ENCODE data around the gene CCZ1.
"Not testable (repeated sequence)": the region's sequence is repeated elsewhere in the genome, so short reads cannot be mapped to it uniquely, and the experiment has no call there.

CCZ1 gene

DNA sequence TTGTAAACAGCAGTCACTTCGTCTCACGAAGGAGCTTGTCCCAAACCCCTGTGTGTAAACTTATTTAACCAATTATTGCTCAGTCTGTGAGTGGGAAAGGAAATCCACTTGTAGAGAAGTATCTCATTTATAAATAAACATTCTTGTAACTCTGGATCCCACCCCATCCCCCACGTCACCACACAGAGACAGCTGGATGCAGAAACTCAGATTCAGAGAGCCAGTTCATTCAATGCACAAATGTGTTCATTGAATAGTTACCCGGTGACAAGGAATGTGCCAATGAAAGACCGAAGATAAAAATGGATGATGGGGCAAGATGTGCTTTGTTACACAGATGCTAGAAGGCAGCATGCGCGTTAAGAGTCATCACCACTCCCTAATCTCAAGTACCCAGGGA, 26.2 kb upstream of the CCZ1 start:
- Histone ChIP-seq H3K27ac (ENCODE audit: low read depth, low read length) (no peak overlapping the region), H3K27me3 (ENCODE audit: control insufficient read depth, insufficient read depth, low read length) (no peaks in the 10 kb centered on the region), H3K36me3 (ENCODE audit: control insufficient read depth, insufficient read depth, low read length) (no peaks in the 10 kb centered on the region), H3K4me3 (ENCODE audit: low read length) (no peak overlapping the region), H3K9ac (ENCODE audit: low read length) (no peak overlapping the region), H3K4me1 (ENCODE audit: control insufficient read depth, insufficient read depth, low read length) (no peaks in the 10 kb centered on the region)

DNA sequence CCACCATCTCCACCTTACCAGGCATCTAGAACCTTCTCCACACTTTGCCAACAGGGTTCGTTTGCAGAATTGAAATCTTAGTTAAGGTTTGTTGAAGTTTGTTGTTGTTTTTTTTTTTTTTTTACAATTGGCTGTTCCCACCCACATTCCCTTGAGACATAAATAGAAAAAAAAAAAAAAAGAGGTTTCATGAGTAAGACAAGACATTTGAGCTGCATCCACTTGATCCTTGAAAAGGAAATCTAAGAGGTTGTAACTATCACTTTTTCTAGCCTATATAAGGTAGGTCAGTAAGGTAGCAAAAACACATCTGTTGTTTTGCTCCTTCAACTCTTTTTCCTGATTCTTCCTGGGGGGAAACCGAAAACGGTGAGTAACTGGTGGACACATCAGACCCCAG, 18.9 kb upstream of the CCZ1 start:
- H3K4me1 ChIP-seq (ENCODE audit: control insufficient read depth, insufficient read depth, low read length); H3K4me3 ChIP-seq (ENCODE audit: low read length); H3K27ac ChIP-seq (ENCODE audit: low read depth, low read length); H3K9ac ChIP-seq (ENCODE audit: low read length); H3K36me3 ChIP-seq (ENCODE audit: control insufficient read depth, insufficient read depth, low read length); H3K27me3 ChIP-seq (ENCODE audit: control insufficient read depth, insufficient read depth, low read length): not testable (repeated sequence)

- H3K27ac ChIP-seq (ENCODE audit: low read depth, low read length); H3K4me3 ChIP-seq (ENCODE audit: low read length); H3K4me1 ChIP-seq (ENCODE audit: control insufficient read depth, insufficient read depth, low read length); H3K9ac ChIP-seq (ENCODE audit: low read length); H3K27me3 ChIP-seq (ENCODE audit: control insufficient read depth, insufficient read depth, low read length); H3K36me3 ChIP-seq (ENCODE audit: control insufficient read depth, insufficient read depth, low read length): not testable (repeated sequence)
Observed at GRCh38 chr7:5880106-5880505, 18.4 kb upstream of the CCZ1 start.

GRCh38 chr7:5884431-5884830, 14.1 kb upstream of the CCZ1 start:
- H3K4me1 ChIP-seq (ENCODE audit: control insufficient read depth, insufficient read depth, low read length); H3K9ac ChIP-seq (ENCODE audit: low read length); H3K36me3 ChIP-seq (ENCODE audit: control insufficient read depth, insufficient read depth, low read length); H3K4me3 ChIP-seq (ENCODE audit: low read length); H3K27ac ChIP-seq (ENCODE audit: low read depth, low read length); H3K27me3 ChIP-seq (ENCODE audit: control insufficient read depth, insufficient read depth, low read length): not testable (repeated sequence)

DNA sequence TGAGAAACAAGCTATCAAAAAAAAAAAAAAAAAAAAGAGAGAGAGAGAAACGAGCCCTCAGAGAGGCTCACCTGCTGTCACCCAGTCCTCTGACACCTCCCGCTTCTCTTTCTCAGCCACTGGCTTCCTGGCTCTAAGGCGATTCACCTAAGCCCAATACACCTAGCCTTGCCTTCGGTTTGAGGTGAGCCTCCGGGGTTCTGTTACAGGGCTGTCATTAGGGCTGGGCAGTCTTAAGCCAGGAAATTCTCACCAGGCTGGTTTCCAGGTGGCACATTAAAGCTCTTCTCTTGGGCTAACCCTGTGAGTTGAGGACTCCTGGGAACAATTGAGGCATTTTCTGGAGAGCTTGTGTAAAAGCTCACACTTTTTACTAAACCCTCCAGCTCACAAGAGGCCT, 10.5 kb upstream of the CCZ1 start:
- not testable (repeated sequence) for H3K27ac ChIP-seq (ENCODE audit: low read depth, low read length); H3K36me3 ChIP-seq (ENCODE audit: control insufficient read depth, insufficient read depth, low read length); H3K4me1 ChIP-seq (ENCODE audit: control insufficient read depth, insufficient read depth, low read length); H3K4me3 ChIP-seq (ENCODE audit: low read length); H3K9ac ChIP-seq (ENCODE audit: low read length); H3K27me3 ChIP-seq (ENCODE audit: control insufficient read depth, insufficient read depth, low read length)

- H3K27me3 ChIP-seq (ENCODE audit: control insufficient read depth, insufficient read depth, low read length); H3K4me3 ChIP-seq (ENCODE audit: low read length); H3K4me1 ChIP-seq (ENCODE audit: control insufficient read depth, insufficient read depth, low read length); H3K9ac ChIP-seq (ENCODE audit: low read length); H3K36me3 ChIP-seq (ENCODE audit: control insufficient read depth, insufficient read depth, low read length); H3K27ac ChIP-seq (ENCODE audit: low read depth, low read length): not testable (repeated sequence)
Observed at GRCh38 chr7:5890244-5890643, 8.3 kb upstream of the CCZ1 start.

GRCh38 chr7:5892498-5892897, 6.0 kb upstream of the CCZ1 start:
- Histone ChIP-seq H3K9ac (ENCODE audit: low read length) (no peak overlapping the region), H3K4me1 (ENCODE audit: control insufficient read depth, insufficient read depth, low read length) (no peaks in the 10 kb centered on the region), H3K36me3 (ENCODE audit: control insufficient read depth, insufficient read depth, low read length) (no peaks in the 10 kb centered on the region), H3K27me3 (ENCODE audit: control insufficient read depth, insufficient read depth, low read length) (no peaks in the 10 kb centered on the region), H3K27ac (ENCODE audit: low read depth, low read length) (no peak overlapping the region), H3K4me3 (ENCODE audit: low read length) (no peak overlapping the region)

- H3K9ac ChIP-seq (ENCODE audit: low read length); H3K4me3 ChIP-seq (ENCODE audit: low read length); H3K27ac ChIP-seq (ENCODE audit: low read depth, low read length); H3K4me1 ChIP-seq (ENCODE audit: control insufficient read depth, insufficient read depth, low read length); H3K36me3 ChIP-seq (ENCODE audit: control insufficient read depth, insufficient read depth, low read length); H3K27me3 ChIP-seq (ENCODE audit: control insufficient read depth, insufficient read depth, low read length): not testable (repeated sequence)
Observed at GRCh38 chr7:5897369-5897919, 1.1 kb upstream of the CCZ1 start.

DNA sequence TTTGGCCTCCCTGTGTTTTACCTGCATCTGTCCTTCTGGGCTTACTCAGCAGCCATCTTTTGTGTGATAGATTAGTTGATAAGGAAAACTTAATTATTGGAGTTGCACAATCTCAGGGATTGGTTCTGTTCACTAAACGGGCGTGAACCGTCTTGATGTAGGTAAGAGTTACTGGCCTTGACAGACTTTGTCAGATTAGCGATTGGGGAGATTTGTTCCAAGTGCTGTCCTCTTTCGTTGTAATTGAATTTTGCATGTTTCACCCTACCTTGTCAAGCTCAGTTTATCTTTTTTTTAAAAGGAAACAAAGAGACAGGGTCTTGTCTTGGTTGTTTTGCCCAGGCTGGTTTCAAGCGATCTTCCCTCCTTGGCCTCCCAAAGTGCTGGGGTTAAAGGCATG, 4.5 kb downstream of the CCZ1 start:
- H3K9ac ChIP-seq (ENCODE audit: low read length); H3K36me3 ChIP-seq (ENCODE audit: control insufficient read depth, insufficient read depth, low read length); H3K27me3 ChIP-seq (ENCODE audit: control insufficient read depth, insufficient read depth, low read length); H3K27ac ChIP-seq (ENCODE audit: low read depth, low read length); H3K4me1 ChIP-seq (ENCODE audit: control insufficient read depth, insufficient read depth, low read length); H3K4me3 ChIP-seq (ENCODE audit: low read length): not testable (repeated sequence)

- not testable (repeated sequence) for H3K9ac ChIP-seq (ENCODE audit: low read length); H3K4me3 ChIP-seq (ENCODE audit: low read length); H3K27me3 ChIP-seq (ENCODE audit: control insufficient read depth, insufficient read depth, low read length); H3K27ac ChIP-seq (ENCODE audit: low read depth, low read length); H3K4me1 ChIP-seq (ENCODE audit: control insufficient read depth, insufficient read depth, low read length); H3K36me3 ChIP-seq (ENCODE audit: control insufficient read depth, insufficient read depth, low read length)
Observed at GRCh38 chr7:5904726-5905125, 6.2 kb downstream of the CCZ1 start.

- not testable (repeated sequence) for H3K36me3 ChIP-seq (ENCODE audit: control insufficient read depth, insufficient read depth, low read length); H3K4me3 ChIP-seq (ENCODE audit: low read length); H3K27me3 ChIP-seq (ENCODE audit: control insufficient read depth, insufficient read depth, low read length); H3K27ac ChIP-seq (ENCODE audit: low read depth, low read length); H3K9ac ChIP-seq (ENCODE audit: low read length); H3K4me1 ChIP-seq (ENCODE audit: control insufficient read depth, insufficient read depth, low read length)
Observed at GRCh38 chr7:5908835-5909234, 10.3 kb downstream of the CCZ1 start.

DNA sequence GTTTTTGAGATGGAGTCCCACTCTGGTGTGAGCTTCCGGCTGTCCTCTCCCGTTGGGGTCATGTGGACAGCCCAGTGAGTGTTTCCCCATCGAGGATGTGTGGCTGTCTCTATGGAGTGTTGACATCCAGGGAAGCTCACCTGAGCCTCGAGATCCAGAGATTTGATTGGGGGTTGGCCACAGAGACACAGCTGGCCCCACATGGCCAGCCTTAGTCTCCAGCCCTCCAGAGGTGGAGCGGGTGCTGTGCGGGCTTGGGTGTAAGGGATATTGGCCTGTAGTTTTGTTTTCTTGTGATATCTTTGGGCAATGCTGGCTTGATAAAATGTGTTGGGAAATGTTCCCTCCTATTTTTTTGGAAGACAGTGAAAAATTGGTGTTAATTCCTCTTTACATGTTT, 18.0 kb downstream of the CCZ1 start:
- H3K36me3 ChIP-seq (ENCODE audit: control insufficient read depth, insufficient read depth, low read length); H3K27ac ChIP-seq (ENCODE audit: low read depth, low read length); H3K4me3 ChIP-seq (ENCODE audit: low read length); H3K9ac ChIP-seq (ENCODE audit: low read length); H3K27me3 ChIP-seq (ENCODE audit: control insufficient read depth, insufficient read depth, low read length); H3K4me1 ChIP-seq (ENCODE audit: control insufficient read depth, insufficient read depth, low read length): not testable (repeated sequence)

GRCh38 chr7:5924180-5924579, 25.6 kb downstream of the CCZ1 start:
- H3K4me3 ChIP-seq (ENCODE audit: low read length); H3K9ac ChIP-seq (ENCODE audit: low read length); H3K4me1 ChIP-seq (ENCODE audit: control insufficient read depth, insufficient read depth, low read length); H3K27ac ChIP-seq (ENCODE audit: low read depth, low read length); H3K36me3 ChIP-seq (ENCODE audit: control insufficient read depth, insufficient read depth, low read length); H3K27me3 ChIP-seq (ENCODE audit: control insufficient read depth, insufficient read depth, low read length): not testable (repeated sequence)

DNA sequence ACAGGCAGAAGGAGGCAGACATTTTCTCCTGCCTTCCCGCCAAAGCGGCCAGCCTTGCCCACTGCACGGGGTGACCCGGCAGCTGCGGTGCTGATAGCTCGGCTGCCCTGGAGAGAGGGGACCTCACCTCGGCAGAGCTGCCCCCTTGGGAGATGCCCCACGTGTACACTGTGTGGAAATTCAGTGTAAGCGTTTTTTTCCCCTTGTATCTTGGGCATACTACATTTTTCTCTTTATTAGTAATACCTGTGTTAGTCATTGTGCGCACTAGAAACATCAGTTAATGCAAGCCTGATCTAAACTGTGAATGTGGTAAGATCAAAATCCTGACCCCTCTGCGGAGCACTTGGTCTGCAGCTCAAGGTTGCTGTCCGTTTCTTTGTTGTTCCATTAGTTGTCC, 26.1 kb downstream of the CCZ1 start:
- not testable (repeated sequence) for H3K36me3 ChIP-seq (ENCODE audit: control insufficient read depth, insufficient read depth, low read length); H3K4me3 ChIP-seq (ENCODE audit: low read length); H3K4me1 ChIP-seq (ENCODE audit: control insufficient read depth, insufficient read depth, low read length); H3K9ac ChIP-seq (ENCODE audit: low read length); H3K27ac ChIP-seq (ENCODE audit: low read depth, low read length); H3K27me3 ChIP-seq (ENCODE audit: control insufficient read depth, insufficient read depth, low read length)

All from rectal smooth muscle tissue (tissue), 1 donor.